Panc1 (cell line): Measurements from ENCODE around the gene PRDM1. TPM values are rescaled to one million over a fixed set of nuclear protein-coding genes. Genes with fewer than 3 reads are reported as not detected.

Experiments used
- ATAC-seq: fragments of 200-7000 bp; cut with Tn5 transposase; 2 replicates; pipeline ENCODE4 v1.9.1; 2020; ENCODE audit warnings: mild to moderate bottlenecking, moderate library complexity
- BruUV-seq: library from RNA; stranded (reverse); fragments of 400-500 nt; replicated peaks from 2 replicates; lab custom pipeline; 2021; lab: Mats Ljungman, UMichigan
- CTCF ChIA-PET: fragments of 300-600 bp; sonication (Branson Sonifier 250); formaldehyde crosslinking; loops from one replicate; lab custom pipeline; 2022; ENCODE audit warnings: antibody characterized with exemption; lab: Charles Lee
- POLR2A ChIA-PET: fragments of 300-600 bp; sonication (Branson Sonifier 250); formaldehyde crosslinking; loops from one replicate; lab custom pipeline; 2022; ENCODE audit warnings: antibody characterized with exemption; lab: Charles Lee
- DNase-seq: peaks from one replicate; pipeline ENCODE4 v3.0.0-alpha.2; 2010; ENCODE audit warnings: low read depth, low spot score
- H3K27ac ChIP-seq: 2 replicates; pipeline ENCODE4 v1.5.1; 2011; ENCODE audit warnings: mild to moderate bottlenecking, low read length, inconsistent platforms
- H3K27me3 ChIP-seq: fragments of 200-500 bp; sonication (Bioruptor generic); 2 replicates; pipeline ENCODE4 v1.6.0; 2014; ENCODE audit warnings: low read length, inconsistent platforms; ENCODE audit not compliant: control insufficient read depth, insufficient read depth
- H3K36me3 ChIP-seq: fragments of 200-500 bp; sonication (Bioruptor generic); 2 replicates; pipeline ENCODE4 v1.5.1; 2014; ENCODE audit warnings: inconsistent platforms, mild to moderate bottlenecking, low read length, moderate library complexity; ENCODE audit not compliant: control insufficient read depth, insufficient read depth
- H3K4me1 ChIP-seq: 2 replicates; pipeline ENCODE4 v1.5.1; 2011; ENCODE audit warnings: inconsistent platforms, mild to moderate bottlenecking, low read length, moderate library complexity; ENCODE audit not compliant: control insufficient read depth, insufficient read depth
- H3K4me3 ChIP-seq, 2 experiments: 2 replicates each; pipeline ENCODE4 v1.5.1; 2011 to 2012; ENCODE audit warnings: low read depth in 2 of 2, low read length in 2 of 2, mild to moderate bottlenecking in 2 of 2, inconsistent platforms in 1 of 2, moderate library complexity in 1 of 2
- H3K9me3 ChIP-seq: fragments of 200-500 bp; sonication (Bioruptor generic); 2 replicates; pipeline ENCODE4 v1.5.1; 2014; ENCODE audit warnings: low read depth, mild to moderate bottlenecking, inconsistent platforms, low read length, moderate library complexity; ENCODE audit not compliant: control insufficient read depth, insufficient read depth
- CTCF ChIP-seq: fragments of 450-650 bp; IDR thresholded peaks from 2 replicates; pipeline ENCODE4 v1.5.1; 2017; ENCODE audit warnings: mild to moderate bottlenecking
- POLR2AphosphoS5 ChIP-seq: IDR thresholded peaks from 2 replicates; pipeline ENCODE4 v1.6.1; 2012; ENCODE audit warnings: mild to moderate bottlenecking, low read depth, low read length, moderate library complexity
- REST ChIP-seq, 2 experiments: IDR thresholded peaks; 2 replicates each; pipeline ENCODE4 v1.6.1; 2011 to 2012; ENCODE audit warnings: low read depth in 2 of 2, control low read depth in 1 of 2, low read length in 1 of 2, mild to moderate bottlenecking in 1 of 2, moderate library complexity in 1 of 2; ENCODE audit not compliant: insufficient read depth in 1 of 2
- SIN3A ChIP-seq: IDR thresholded peaks from 2 replicates; pipeline ENCODE4 v1.6.1; 2012; ENCODE audit warnings: low read depth, mild to moderate bottlenecking, low read length, moderate library complexity, borderline replicate concordance; ENCODE audit not compliant: insufficient read depth
- TCF7L2 ChIP-seq: IDR thresholded peaks from 2 replicates; pipeline ENCODE4 v1.6.1; 2011; ENCODE audit warnings: mild to moderate bottlenecking, low read depth, low read length, inconsistent platforms
- in situ Hi-C: cut with HindIII; loops from 2 replicates; pipeline ENCODE4 v1.10.0; 2016; ENCODE audit warnings: low sequenced_read_pairs, low pct_unique_long_range_greater_than_20kb
- intact Hi-C: fragments of 100-400 bp; cut with micrococcal nuclease; formaldehyde crosslinking; loops from one replicate; pipeline ENCODE4 v1.10.0; 2022; ENCODE audit not compliant: unreplicated experiment
- total RNA-seq: library from RNA; stranded (reverse); gene quantifications from one replicate; pipeline ENCODE4 v1.2.1, GENCODE V29; 2021; ENCODE audit not compliant: unreplicated experiment

PRDM1 gene
- total RNA-seq, 1 experiment from 2014 or later = 2.6 TPM

GRCh38 chr6:106102034-106102433, 15.9 kb downstream of the PRDM1 start:
- no TSS peak for BruUV-seq
- Histone ChIP-seq H3K27ac (no peak overlapping the region), H3K36me3 (peaks cover 2% of the 10 kb centered on the region; the same call in 1 of the 2 replicates), H3K27me3 (no peaks in the 10 kb centered on the region; the same call in 1 of the 2 replicates), H3K4me1 (peaks cover 30% of the 10 kb centered on the region), H3K4me3 (no peak overlapping the region), H3K9me3 (no peaks in the 10 kb centered on the region)
- intact Hi-C loops = no loop called here
- in situ Hi-C loops = no loop called here
- no peak for TF ChIP-seq SIN3A
- no peak for TF ChIP-seq POLR2AphosphoS5
- no peak for TF ChIP-seq REST (IDR thresholded peaks at IDR 0.05; ENCODE audit: insufficient read depth in 1 of 2, low read depth in 2 of 2, low read length in 1 of 2)
- TF ChIP-seq CTCF = no peak
- no peak for TF ChIP-seq TCF7L2
- CTCF ChIA-PET = no interaction called here
- no peak for ATAC-seq
- POLR2A ChIA-PET = no interaction called here
- no peak for DNase-seq

DNA sequence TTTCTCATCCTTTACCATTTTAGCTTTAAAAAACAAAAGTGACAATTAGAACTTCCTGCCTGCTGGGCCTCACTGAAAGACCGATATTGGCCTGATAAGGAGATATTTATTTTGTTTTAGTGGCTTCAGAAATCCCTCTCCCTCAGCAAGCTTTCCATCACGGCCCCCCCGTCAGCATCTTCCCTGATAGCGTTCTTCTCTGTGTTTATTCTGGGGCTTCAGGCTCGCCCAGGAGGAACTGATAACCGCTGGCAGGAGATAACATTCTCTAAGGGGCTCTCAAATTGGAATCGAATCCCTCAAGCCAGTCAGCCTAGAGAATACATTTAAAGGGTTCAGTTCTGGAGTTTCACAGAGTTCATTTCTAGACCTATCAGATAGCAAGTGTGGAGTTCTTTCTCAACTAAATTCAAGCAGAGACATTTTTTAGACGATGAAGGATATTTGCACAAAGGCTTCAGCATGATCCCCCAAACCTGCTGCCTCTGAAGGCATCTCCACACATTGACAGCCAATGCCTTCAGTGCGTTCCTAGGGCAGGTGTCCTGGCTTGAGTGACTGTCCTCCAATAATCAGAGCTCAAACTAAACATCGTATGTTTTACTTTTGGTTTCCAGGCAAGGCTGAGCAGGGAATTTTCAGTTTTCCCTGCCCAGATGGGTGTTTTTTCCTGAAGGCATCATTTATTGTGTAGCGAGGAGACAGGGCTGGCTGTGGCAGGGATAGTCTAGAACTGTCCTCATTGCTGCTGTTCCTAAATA, 17.0 kb downstream of the PRDM1 start:
- TF ChIP-seq REST (IDR thresholded peaks at IDR 0.05; ENCODE audit: insufficient read depth in 1 of 2, low read depth in 2 of 2, low read length in 1 of 2) (no peak), CTCF (no peak), SIN3A (no peak), POLR2AphosphoS5 (no peak), TCF7L2 (no peak)
- Histone ChIP-seq H3K9me3 (no peaks in the 10 kb centered on the region), H3K36me3 (no peaks in the 10 kb centered on the region), H3K27ac (peak overlapping the region; percentile 5; the same call in 1 of the 2 replicates), H3K4me1 (peaks cover 18% of the 10 kb centered on the region), H3K4me3 (peak overlapping the region; percentile 1 to 28; a peak in 3 of 4 replicates), H3K27me3 (no peaks in the 10 kb centered on the region; the same call in 1 of the 2 replicates)
- ChIA-PET CTCF (no interaction called here), POLR2A (no interaction called here)
- in situ Hi-C loops (no loop called here), intact Hi-C loops (no loop called here)
- ATAC-seq = peak; percentile 39
- no TSS peak for BruUV-seq
- no peak for DNase-seq
